ENCODE results near the gene SSTR3. TPM values are rescaled to one million over a fixed set of nuclear protein-coding genes. Genes with fewer than 3 reads are reported as not detected.
A peak's percentile ranks its signal among the peaks of the same experiment; 100 is the strongest.

SSTR3 gene
- total and polyA plus RNA-seq, 10 of the 15 experiments (the other 5 are each of a cell fraction or from before 2014, with no cell fraction given) = 0.03 to 4.5 (median 2.4) TPM

DNA sequence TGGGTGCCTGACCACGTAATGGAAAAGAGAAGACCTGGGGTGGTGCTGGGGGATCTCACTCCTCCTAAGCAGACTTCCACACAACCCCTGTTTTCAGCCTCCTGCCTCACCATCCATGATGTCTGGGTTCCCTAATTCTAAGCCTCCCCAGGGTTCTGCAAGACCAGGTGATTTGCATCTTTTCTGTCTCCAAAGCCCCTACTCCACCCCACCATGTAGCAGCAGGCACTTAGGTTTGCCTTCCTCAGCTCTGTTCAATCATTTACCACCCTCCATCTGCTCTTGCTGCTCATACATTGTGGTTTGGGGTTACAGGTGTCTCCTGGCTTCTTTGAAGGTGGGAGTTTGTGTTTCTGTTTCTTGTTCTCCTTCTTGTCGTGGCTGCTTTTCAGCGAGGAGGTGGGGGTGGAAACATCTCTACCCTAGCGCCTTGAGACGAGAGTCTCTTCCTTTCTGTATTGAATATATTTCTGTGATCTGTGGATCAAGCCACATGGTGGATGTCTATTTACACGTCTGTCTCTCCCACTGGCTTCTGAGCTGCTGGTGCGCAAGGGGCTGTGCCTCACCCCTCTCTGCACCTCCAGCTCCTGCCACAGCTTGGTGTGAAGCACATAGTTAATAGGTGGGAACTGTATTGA, 6.6 kb upstream of the SSTR3 start (continued):
- TF ChIP-seq, protein P1, sequence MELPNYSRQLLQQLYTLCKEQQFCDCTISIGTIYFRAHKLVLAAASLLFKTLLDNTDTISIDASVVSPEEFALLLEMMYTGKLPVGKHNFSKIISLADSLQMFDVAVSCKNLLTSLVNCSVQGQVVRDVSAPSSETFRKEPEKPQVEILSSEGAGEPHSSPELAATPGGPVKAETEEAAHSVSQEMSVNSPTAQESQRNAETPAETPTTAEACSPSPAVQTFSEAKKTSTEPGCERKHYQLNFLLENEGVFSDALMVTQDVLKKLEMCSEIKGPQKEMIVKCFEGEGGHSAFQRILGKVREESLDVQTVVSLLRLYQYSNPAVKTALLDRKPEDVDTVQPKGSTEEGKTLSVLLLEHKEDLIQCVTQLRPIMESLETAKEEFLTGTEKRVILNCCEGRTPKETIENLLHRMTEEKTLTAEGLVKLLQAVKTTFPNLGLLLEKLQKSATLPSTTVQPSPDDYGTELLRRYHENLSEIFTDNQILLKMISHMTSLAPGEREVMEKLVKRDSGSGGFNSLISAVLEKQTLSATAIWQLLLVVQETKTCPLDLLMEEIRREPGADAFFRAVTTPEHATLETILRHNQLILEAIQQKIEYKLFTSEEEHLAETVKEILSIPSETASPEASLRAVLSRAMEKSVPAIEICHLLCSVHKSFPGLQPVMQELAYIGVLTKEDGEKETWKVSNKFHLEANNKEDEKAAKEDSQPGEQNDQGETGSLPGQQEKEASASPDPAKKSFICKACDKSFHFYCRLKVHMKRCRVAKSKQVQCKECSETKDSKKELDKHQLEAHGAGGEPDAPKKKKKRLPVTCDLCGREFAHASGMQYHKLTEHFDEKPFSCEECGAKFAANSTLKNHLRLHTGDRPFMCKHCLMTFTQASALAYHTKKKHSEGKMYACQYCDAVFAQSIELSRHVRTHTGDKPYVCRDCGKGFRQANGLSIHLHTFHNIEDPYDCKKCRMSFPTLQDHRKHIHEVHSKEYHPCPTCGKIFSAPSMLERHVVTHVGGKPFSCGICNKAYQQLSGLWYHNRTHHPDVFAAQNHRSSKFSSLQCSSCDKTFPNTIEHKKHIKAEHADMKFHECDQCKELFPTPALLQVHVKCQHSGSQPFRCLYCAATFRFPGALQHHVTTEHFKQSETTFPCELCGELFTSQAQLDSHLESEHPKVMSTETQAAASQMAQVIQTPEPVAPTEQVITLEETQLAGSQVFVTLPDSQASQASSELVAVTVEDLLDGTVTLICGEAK (IDR thresholded peaks at IDR 0.05; ENCODE audit: borderline replicate concordance) = no peak
- peak; percentile 62; the same call in 1 of the 2 replicates for TF ChIP-seq POLR2A (IDR thresholded peaks at IDR 0.05; ENCODE audit: low read depth, low read length)
- TF ChIP-seq, protein P2, sequence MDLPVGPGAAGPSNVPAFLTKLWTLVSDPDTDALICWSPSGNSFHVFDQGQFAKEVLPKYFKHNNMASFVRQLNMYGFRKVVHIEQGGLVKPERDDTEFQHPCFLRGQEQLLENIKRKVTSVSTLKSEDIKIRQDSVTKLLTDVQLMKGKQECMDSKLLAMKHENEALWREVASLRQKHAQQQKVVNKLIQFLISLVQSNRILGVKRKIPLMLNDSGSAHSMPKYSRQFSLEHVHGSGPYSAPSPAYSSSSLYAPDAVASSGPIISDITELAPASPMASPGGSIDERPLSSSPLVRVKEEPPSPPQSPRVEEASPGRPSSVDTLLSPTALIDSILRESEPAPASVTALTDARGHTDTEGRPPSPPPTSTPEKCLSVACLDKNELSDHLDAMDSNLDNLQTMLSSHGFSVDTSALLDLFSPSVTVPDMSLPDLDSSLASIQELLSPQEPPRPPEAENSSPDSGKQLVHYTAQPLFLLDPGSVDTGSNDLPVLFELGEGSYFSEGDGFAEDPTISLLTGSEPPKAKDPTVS (IDR thresholded peaks at IDR 0.05; ENCODE audit: low read depth, low read length) = no peak
- TF ChIP-seq, protein P3, sequence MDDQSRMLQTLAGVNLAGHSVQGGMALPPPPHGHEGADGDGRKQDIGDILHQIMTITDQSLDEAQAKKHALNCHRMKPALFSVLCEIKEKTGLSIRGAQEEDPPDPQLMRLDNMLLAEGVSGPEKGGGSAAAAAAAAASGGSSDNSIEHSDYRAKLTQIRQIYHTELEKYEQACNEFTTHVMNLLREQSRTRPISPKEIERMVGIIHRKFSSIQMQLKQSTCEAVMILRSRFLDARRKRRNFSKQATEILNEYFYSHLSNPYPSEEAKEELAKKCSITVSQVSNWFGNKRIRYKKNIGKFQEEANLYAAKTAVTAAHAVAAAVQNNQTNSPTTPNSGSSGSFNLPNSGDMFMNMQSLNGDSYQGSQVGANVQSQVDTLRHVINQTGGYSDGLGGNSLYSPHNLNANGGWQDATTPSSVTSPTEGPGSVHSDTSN (IDR thresholded peaks at IDR 0.05; ENCODE audit: insufficient replicate concordance, low read depth, low read length) = no peak
- peak; percentile 94 for TF ChIP-seq IKZF2 (IDR thresholded peaks at IDR 0.05)
- no peak for TF ChIP-seq MYC (IDR thresholded peaks at IDR 0.05; ENCODE audit: insufficient read depth, insufficient read length, insufficient replicate concordance, low read length, severe bottlenecking)
- TF ChIP-seq ETV6 (conservative IDR thresholded peaks at IDR 0.05 in 1 of 2, IDR thresholded peaks at IDR 0.05 in 1 of 2; ENCODE audit: borderline replicate concordance in 1 of 2, low read depth in 1 of 2) = peak in 1 of 2 experiments; percentile 75; a peak in 2 of 4 replicates
- peak; percentile 88 for TF ChIP-seq MTA2 (IDR thresholded peaks at IDR 0.05; ENCODE audit: low read depth)
- peak; percentile 98 for TF ChIP-seq CBFB (IDR thresholded peaks at IDR 0.05; ENCODE audit: low read depth)
- TF ChIP-seq ZNF622 (IDR thresholded peaks at IDR 0.05) = no peak
- no peak for TF ChIP-seq SIX5 (IDR thresholded peaks at IDR 0.05; ENCODE audit: low read depth, low read length, severe bottlenecking)
- TF ChIP-seq, protein P4, sequence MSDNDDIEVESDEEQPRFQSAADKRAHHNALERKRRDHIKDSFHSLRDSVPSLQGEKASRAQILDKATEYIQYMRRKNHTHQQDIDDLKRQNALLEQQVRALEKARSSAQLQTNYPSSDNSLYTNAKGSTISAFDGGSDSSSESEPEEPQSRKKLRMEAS (IDR thresholded peaks at IDR 0.05; ENCODE audit: low read depth, low read length) = no peak
- TF ChIP-seq DPF2 (IDR thresholded peaks at IDR 0.05) = peak; percentile 70
- peak; percentile 69; a peak in 3 of 4 replicates for TF ChIP-seq BHLHE40 (IDR thresholded peaks at IDR 0.05; ENCODE audit: borderline replicate concordance in 1 of 2, low read depth in 2 of 2, low read length in 1 of 2)
- TF ChIP-seq, protein P5, sequence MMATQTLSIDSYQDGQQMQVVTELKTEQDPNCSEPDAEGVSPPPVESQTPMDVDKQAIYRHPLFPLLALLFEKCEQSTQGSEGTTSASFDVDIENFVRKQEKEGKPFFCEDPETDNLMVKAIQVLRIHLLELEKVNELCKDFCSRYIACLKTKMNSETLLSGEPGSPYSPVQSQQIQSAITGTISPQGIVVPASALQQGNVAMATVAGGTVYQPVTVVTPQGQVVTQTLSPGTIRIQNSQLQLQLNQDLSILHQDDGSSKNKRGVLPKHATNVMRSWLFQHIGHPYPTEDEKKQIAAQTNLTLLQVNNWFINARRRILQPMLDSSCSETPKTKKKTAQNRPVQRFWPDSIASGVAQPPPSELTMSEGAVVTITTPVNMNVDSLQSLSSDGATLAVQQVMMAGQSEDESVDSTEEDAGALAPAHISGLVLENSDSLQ (IDR thresholded peaks at IDR 0.05) = peak; percentile 41; the same call in 1 of the 2 replicates
- TF ChIP-seq RBBP5 (conservative IDR thresholded peaks at IDR 0.05) = no peak
- TF ChIP-seq, protein P6, sequence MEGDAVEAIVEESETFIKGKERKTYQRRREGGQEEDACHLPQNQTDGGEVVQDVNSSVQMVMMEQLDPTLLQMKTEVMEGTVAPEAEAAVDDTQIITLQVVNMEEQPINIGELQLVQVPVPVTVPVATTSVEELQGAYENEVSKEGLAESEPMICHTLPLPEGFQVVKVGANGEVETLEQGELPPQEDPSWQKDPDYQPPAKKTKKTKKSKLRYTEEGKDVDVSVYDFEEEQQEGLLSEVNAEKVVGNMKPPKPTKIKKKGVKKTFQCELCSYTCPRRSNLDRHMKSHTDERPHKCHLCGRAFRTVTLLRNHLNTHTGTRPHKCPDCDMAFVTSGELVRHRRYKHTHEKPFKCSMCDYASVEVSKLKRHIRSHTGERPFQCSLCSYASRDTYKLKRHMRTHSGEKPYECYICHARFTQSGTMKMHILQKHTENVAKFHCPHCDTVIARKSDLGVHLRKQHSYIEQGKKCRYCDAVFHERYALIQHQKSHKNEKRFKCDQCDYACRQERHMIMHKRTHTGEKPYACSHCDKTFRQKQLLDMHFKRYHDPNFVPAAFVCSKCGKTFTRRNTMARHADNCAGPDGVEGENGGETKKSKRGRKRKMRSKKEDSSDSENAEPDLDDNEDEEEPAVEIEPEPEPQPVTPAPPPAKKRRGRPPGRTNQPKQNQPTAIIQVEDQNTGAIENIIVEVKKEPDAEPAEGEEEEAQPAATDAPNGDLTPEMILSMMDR (IDR thresholded peaks at IDR 0.05 in 2 of 3, conservative IDR thresholded peaks at IDR 0.05 in 1 of 3; ENCODE audit: control insufficient read depth in 2 of 3, extremely low read depth in 1 of 3, insufficient read depth in 1 of 3, low read depth in 3 of 3, low read length in 3 of 3) = no peak
- TF ChIP-seq RFX5 (IDR thresholded peaks at IDR 0.05; ENCODE audit: low read depth, low read length) = no peak

Measured in GM12878 (cell line).